GM18951 (cell line): Measurements from ENCODE around the gene NOG.

Source experiments
- POLR2A ChIP-seq: IDR thresholded peaks from 4 replicates; pipeline ENCODE4 v1.6.1; 2011; ENCODE audit warnings: mild to moderate bottlenecking; ENCODE audit not compliant: insufficient read length, insufficient read depth; ENCODE audit errors: extremely low read depth
- in situ Hi-C: fragments of 300-500 bp; cut with MboI; formaldehyde crosslinking; loops from one replicate; pipeline ENCODE4 v1.12.0; 2022; ENCODE audit warnings: low sequenced_read_pairs, mixed read lengths, inconsistent platforms; ENCODE audit not compliant: unreplicated experiment

The NOG gene

GRCh38 chr17:56602292-56603130 lies 9.0 kb downstream of the NOG start:
- no peak for TF ChIP-seq POLR2A
- in situ Hi-C loops: no loop called here

DNA sequence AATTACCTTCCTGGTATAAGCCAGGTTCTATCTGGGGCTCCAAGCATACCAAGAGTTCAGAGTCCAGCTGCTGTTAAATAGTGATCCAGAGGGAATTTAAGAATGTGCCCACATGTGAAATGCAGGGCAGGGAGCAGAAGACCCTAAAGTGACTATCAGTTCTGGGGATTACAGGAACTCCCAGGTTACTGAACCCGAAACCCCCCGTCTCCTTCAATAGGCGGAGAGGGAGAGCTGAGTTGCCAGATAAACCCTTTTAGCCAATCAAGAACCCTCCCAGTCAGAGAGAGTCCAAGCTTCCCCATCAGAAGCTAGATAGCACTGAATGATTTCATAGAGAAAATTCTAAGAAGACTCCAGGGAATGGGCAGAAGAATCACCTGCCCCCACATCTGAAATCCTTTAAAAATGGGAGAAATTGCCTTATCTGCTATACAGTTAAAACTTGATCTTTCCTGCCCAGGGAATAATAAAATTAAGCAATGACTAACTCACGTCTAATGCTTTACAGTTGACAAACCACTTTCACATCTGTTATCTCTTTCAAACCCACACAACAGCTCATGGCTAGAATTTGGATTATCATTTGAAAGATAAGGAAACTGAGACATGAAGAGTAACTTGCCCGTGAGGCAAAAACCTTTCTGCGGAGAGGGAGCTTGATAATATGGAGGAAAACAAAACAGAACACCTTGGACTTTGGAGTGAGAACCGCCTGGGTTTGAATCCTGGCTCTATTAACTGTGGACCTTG lies 10.2 kb downstream of the NOG start:
- in situ Hi-C loops: no loop called here
- no peak for TF ChIP-seq POLR2A

- in situ Hi-C loops: no loop called here
- no peak for TF ChIP-seq POLR2A
Measured at GRCh38 chr17:56604691-56605290, 11.3 kb downstream of the NOG start.

GRCh38 chr17:56608944-56609343 lies 15.4 kb downstream of the NOG start:
- TF ChIP-seq POLR2A: no peak
- in situ Hi-C loops: no loop called here

GRCh38 chr17:56610321-56610720 lies 16.8 kb downstream of the NOG start:
- in situ Hi-C loops: no loop called here
- no peak for TF ChIP-seq POLR2A

GRCh38 chr17:56613131-56613530 lies 19.6 kb downstream of the NOG start:
- in situ Hi-C loops: no loop called here
- TF ChIP-seq POLR2A: no peak

DNA sequence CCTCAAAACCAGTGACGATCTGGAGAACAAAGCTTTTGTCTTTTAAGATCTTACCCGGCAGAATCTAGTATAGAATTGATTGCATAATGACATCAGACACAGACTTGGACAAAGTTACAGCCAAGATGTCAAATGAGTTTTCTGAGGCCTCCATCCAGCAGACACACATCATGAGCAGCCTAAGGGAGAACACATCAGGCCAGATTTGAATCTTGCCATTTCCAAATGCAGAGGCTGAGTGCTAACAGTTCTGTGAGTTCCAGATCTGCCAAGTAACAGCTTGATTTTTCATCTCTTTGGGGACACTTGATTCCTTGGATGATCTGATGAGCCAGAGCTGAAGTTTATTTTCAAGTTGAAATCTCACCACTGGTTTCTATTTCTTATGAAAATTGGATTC lies 21.0 kb downstream of the NOG start:
- no peak for TF ChIP-seq POLR2A
- in situ Hi-C loops: no loop called here

GRCh38 chr17:56616239-56616638 lies 22.7 kb downstream of the NOG start:
- no peak for TF ChIP-seq POLR2A

DNA sequence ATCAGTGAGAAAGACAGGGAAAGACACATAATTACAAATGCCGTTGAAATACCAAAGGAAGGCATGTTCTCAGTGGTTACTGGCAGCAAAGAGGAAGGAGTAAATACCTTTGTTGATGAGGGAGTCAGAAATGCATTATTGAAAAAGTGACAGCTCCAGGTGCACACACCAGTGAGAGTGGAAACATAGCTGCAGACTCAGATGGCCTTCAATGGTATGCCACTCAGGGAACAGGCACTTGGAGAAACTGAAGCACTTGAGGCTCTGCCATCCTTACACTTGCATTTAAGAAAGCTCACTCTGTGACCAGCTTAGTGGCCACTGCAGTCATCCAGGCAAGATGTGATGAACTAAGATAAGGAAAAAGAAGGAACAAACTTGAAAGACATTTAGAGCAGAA lies 29.9 kb downstream of the NOG start:
- in situ Hi-C loops: no loop called here
- TF ChIP-seq POLR2A: no peak

More at GRCh38 chr17:56616239-56616638, 22.7 kb downstream of the NOG start:
- in situ Hi-C loops: no loop called here

DNA sequence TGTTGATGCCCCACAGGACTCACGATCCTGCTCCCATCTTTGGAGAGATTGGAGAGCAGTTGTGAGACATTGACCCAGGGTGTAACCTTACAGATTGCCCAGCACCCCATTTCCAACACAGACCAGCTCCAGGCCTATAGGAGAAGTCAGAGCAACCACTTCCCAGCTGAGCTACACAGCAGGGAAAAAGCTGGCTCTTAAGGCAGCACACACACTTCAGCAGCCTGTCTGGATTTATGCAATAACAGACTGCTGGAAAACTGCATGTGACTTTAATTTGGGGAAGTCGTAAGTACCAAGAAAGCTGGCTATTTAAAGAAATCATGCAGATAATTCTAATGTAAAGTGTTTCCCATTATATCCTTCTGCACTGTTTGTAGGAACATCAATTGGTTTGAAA lies 30.8 kb downstream of the NOG start:
- TF ChIP-seq POLR2A: no peak
- in situ Hi-C loops: no loop called here

- TF ChIP-seq POLR2A: no peak
- in situ Hi-C loops: no loop called here
Measured at GRCh38 chr17:56624912-56625311, 31.4 kb downstream of the NOG start.

- in situ Hi-C loops: no loop called here
Measured at GRCh38 chr17:56629531-56630075, 36.1 kb downstream of the NOG start.

DNA sequence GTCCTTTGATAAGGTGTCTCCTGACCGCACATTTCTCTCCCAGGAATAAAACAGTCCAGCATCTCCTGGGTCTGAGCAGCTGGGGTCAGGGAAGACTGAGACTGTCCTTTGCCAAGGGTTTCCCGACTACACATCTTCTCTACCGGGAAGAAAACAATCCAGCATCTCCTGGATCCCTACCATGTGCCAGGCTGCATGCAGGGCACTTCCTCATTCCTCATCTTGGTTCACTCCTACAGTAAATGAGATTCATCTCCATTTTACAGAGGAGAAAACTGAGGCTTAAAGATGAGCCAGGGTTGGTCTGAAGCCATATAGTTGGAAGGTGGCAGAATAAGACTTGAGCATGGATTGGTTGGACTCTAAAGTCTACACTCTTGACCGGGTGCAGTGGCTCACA lies 36.7 kb downstream of the NOG start:
- in situ Hi-C loops: no loop called here
- no peak for TF ChIP-seq POLR2A

More at GRCh38 chr17:56629531-56630075, 36.1 kb downstream of the NOG start:
- TF ChIP-seq POLR2A: no peak
